GM13977 (cell line): ENCODE results near the gene CXCR5.

Experiments
- DNase-seq: peaks from one replicate; pipeline ENCODE4 v3.0.0; 2012; ENCODE audit warnings: low spot score
- in situ Hi-C: fragments of 300-500 bp; cut with MboI; formaldehyde crosslinking; loops from one replicate; pipeline ENCODE4 v1.12.0; 2022; ENCODE audit warnings: low sequenced_read_pairs, low pct_unique_long_range_greater_than_20kb, mixed read lengths, inconsistent platforms; ENCODE audit not compliant: unreplicated experiment
- TF ChIP-seq, protein P1 (sequence below): IDR thresholded peaks from 2 replicates; pipeline ENCODE4 v1.5.1; 2012; ENCODE audit warnings: mild to moderate bottlenecking, control low read depth; ENCODE audit not compliant: insufficient read depth; ENCODE audit errors: extremely low read depth, missing control alignments

The CXCR5 gene

GRCh38 chr11:118856314-118856713, 27.4 kb upstream of the CXCR5 start:
- in situ Hi-C loops: no loop called here
- TF ChIP-seq, protein P1, sequence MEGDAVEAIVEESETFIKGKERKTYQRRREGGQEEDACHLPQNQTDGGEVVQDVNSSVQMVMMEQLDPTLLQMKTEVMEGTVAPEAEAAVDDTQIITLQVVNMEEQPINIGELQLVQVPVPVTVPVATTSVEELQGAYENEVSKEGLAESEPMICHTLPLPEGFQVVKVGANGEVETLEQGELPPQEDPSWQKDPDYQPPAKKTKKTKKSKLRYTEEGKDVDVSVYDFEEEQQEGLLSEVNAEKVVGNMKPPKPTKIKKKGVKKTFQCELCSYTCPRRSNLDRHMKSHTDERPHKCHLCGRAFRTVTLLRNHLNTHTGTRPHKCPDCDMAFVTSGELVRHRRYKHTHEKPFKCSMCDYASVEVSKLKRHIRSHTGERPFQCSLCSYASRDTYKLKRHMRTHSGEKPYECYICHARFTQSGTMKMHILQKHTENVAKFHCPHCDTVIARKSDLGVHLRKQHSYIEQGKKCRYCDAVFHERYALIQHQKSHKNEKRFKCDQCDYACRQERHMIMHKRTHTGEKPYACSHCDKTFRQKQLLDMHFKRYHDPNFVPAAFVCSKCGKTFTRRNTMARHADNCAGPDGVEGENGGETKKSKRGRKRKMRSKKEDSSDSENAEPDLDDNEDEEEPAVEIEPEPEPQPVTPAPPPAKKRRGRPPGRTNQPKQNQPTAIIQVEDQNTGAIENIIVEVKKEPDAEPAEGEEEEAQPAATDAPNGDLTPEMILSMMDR: no peak
- DNase-seq: no peak

DNA sequence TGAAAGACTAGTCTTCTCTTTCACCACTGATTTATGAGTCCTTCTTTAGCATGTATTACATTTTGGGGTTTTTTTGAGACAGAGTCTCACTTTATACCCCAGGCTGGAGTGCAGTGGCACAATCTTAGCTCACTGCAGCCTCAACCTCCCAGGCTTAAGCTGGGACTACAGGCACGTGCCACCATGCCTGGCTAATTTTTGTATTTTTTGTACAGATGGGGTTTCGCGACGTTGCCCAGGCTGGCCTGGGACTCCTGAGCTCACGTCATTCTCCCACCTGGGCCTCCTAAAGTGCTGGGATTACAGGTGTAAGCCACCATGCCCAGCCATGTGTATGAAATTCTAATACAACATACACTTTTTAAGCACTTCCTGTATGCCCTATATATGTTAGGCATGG, 26.3 kb upstream of the CXCR5 start:
- in situ Hi-C loops: no loop called here
- TF ChIP-seq, protein P1: no peak
- DNase-seq: no peak

DNA sequence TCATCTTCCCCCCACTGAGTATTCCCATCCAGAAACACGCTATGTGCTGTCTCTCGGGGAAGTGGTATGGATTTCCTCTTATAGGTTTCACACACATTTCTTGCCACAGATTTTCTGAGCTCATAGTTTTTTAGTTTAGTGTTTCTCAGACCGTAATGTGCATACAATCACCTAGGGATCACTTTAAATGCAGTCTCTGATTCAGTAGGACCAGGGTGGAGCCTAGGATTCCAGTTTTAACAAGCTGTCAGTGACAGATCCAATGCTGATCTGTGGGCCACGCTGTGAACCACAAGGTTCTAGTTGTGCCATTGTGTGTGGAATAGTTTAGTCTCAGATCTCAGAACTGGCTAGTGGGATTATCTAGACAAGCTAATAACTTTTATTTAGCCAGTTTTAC, 23.7 kb upstream of the CXCR5 start:
- TF ChIP-seq, protein P1: no peak
- no peak for DNase-seq
- in situ Hi-C loops: no loop called here

GRCh38 chr11:118868659-118869058, 15.0 kb upstream of the CXCR5 start:
- no peak for DNase-seq
- in situ Hi-C loops: no loop called here

GRCh38 chr11:118870396-118871343, 13.0 kb upstream of the CXCR5 start:
- TF ChIP-seq, protein P1: no peak
- in situ Hi-C loops: no loop called here

More at GRCh38 chr11:118868659-118869058, 15.0 kb upstream of the CXCR5 start:
- TF ChIP-seq, protein P1: no peak

GRCh38 chr11:118872403-118872821, 11.3 kb upstream of the CXCR5 start:
- in situ Hi-C loops: no loop called here
- TF ChIP-seq, protein P1: no peak
- DNase-seq: no peak

More at GRCh38 chr11:118870396-118871343, 13.0 kb upstream of the CXCR5 start:
- no peak for DNase-seq
